ENCODE data around the gene MED22. TPM values are rescaled to one million over a fixed set of nuclear protein-coding genes. Genes with fewer than 3 reads are reported as not detected.

The MED22 gene
- total and polyA plus RNA-seq, 2 experiments from 2014 or later: 20.9 to 85.7 TPM

GRCh38 chr9:133354766-133355165, 6.8 kb upstream of the MED22 start (continued):
- TF ChIP-seq ZNF462 (CRISPR knock-in tag; IDR thresholded peaks at IDR 0.05): no peak
- TF ChIP-seq JUNB (IDR thresholded peaks at IDR 0.05; ENCODE audit: unreplicated experiment): no peak
- TF ChIP-seq ETS1 (IDR thresholded peaks at IDR 0.05): no peak
- TF ChIP-seq POLR2AphosphoS5 (IDR thresholded peaks at IDR 0.05; ENCODE audit: low read depth): no peak
- TF ChIP-seq EZH2 (IDR thresholded peaks at IDR 0.05; ENCODE audit: low read depth, unreplicated experiment): no peak
- no peak for TF ChIP-seq NANOG (IDR thresholded peaks at IDR 0.05; ENCODE audit: borderline replicate concordance)

GRCh38 chr9:133353548-133353947, 5.6 kb upstream of the MED22 start:
- Histone ChIP-seq H4K20me1 (replicated peaks; ENCODE audit: insufficient read depth) (peaks cover 48% of the 10 kb centered on the region), H3K4me3 (no peak overlapping the region), H3K4me1 (ENCODE audit: insufficient read depth) (peaks cover 24% of the 10 kb centered on the region; the same call in 1 of the 2 replicates), H3K4me2 (no peak overlapping the region), H3K27ac (ENCODE audit: low read depth) (peak overlapping the region; percentile 66; the same call in 1 of the 2 replicates), H3K27me3 (ENCODE audit: insufficient read depth) (no peaks in the 10 kb centered on the region), H3F3A (replicated peaks; ENCODE audit: low read depth) (peaks cover 56% of the 10 kb centered on the region), H2AFZ (no peak overlapping the region), H3K79me2 (replicated peaks; ENCODE audit: insufficient read depth) (peaks cover 37% of the 10 kb centered on the region), H3K36me3 (ENCODE audit: insufficient read depth) (peaks cover 37% of the 10 kb centered on the region), H3K9me2 (ENCODE audit: insufficient read depth) (no peaks in the 10 kb centered on the region)
- DNase-seq (ENCODE audit: low spot score) (no peak), ATAC-seq (no peak)
- no peaks in the 10 kb centered on the region; the same call in 2 of the 3 replicates for H3K9me3 Mint-ChIP-seq
- H3K27me3 Mint-ChIP-seq (ENCODE audit: insufficient read depth, low read depth, poor library complexity): peaks cover 27% of the 10 kb centered on the region
- no peak overlapping the region for H3K27ac Mint-ChIP-seq
- peaks cover 62% of the 10 kb centered on the region for H3K36me3 Mint-ChIP-seq (ENCODE audit: low read depth)
- no peak overlapping the region; the same call in 2 of the 3 replicates for H3K4me3 Mint-ChIP-seq
- H3K4me1 Mint-ChIP-seq: peaks cover 24% of the 10 kb centered on the region
- TF ChIP-seq ETS1 (IDR thresholded peaks at IDR 0.05) (no peak), POLR2AphosphoS5 (IDR thresholded peaks at IDR 0.05; ENCODE audit: low read depth) (no peak), ZNF462 (CRISPR knock-in tag; IDR thresholded peaks at IDR 0.05) (no peak), CREB1 (CRISPR knock-in tag; IDR thresholded peaks at IDR 0.05; ENCODE audit: low read depth) (no peak), NANOG (IDR thresholded peaks at IDR 0.05; ENCODE audit: borderline replicate concordance) (no peak)
